DND-41 (cell line): Measurements from ENCODE around the gene CLMP.

Experiments
- ATAC-seq: fragments of 200-7000 bp; cut with Tn5 transposase; 3 replicates; pipeline ENCODE4 v1.9.1; 2021; ENCODE audit warnings: low read depth; ENCODE audit not compliant: insufficient read depth
- DNase-seq: peaks from one replicate; pipeline ENCODE4 v3.0.0-alpha.2; 2020
- H2AFZ ChIP-seq: 2 replicates; pipeline ENCODE4 v1.6.0; 2012; ENCODE audit warnings: low read depth, low read length
- H3K27ac ChIP-seq: 2 replicates; pipeline ENCODE4 v1.5.1; 2012; ENCODE audit warnings: low read length, inconsistent platforms
- H3K27me3 ChIP-seq: fragments of 200-600 bp; sonication (generic); 2 replicates; pipeline ENCODE4 v1.6.0; 2012; ENCODE audit warnings: low read length, mild to moderate bottlenecking, inconsistent platforms; ENCODE audit not compliant: insufficient read depth, poor library complexity
- H3K36me3 ChIP-seq: 2 replicates; pipeline ENCODE4 v1.5.1; 2012; ENCODE audit warnings: low read length, inconsistent platforms; ENCODE audit not compliant: insufficient read depth
- H3K4me1 ChIP-seq: 2 replicates; pipeline ENCODE4 v1.5.1; 2012; ENCODE audit warnings: mild to moderate bottlenecking, low read length; ENCODE audit not compliant: insufficient read depth
- H3K4me2 ChIP-seq: 2 replicates; pipeline ENCODE4 v1.6.0; 2012; ENCODE audit warnings: mild to moderate bottlenecking, moderate library complexity, low read length, inconsistent platforms; ENCODE audit not compliant: insufficient read depth
- H3K4me3 ChIP-seq, 2 experiments: fragments of 200-600 bp in 1 of 2; shearing (Covaris generic) in 1 of 2; 2 replicates each; pipeline ENCODE4 v1.5.1; 2012 to 2016; ENCODE audit warnings: inconsistent platforms in 2 of 2, low read length in 2 of 2, mild to moderate bottlenecking in 2 of 2, low read depth in 1 of 2, moderate library complexity in 1 of 2
- H3K79me2 ChIP-seq: 2 replicates; pipeline ENCODE4 v1.6.0; 2012; ENCODE audit warnings: low read length, inconsistent platforms; ENCODE audit not compliant: insufficient read depth
- H3K9ac ChIP-seq: 2 replicates; pipeline ENCODE4 v1.6.0; 2012; ENCODE audit warnings: low read depth, mild to moderate bottlenecking, inconsistent platforms, low read length, moderate library complexity
- H3K9me3 ChIP-seq: 2 replicates; pipeline ENCODE4 v1.5.1; 2012; ENCODE audit warnings: low read length, moderate library complexity, mild to moderate bottlenecking, inconsistent platforms; ENCODE audit not compliant: insufficient read depth, severe bottlenecking
- H4K20me1 ChIP-seq: 2 replicates; pipeline ENCODE4 v1.6.0; 2012; ENCODE audit warnings: low read length; ENCODE audit not compliant: insufficient read depth
- EZH2 ChIP-seq: IDR thresholded peaks from 3 replicates; pipeline ENCODE4 v1.6.1; 2012; ENCODE audit warnings: borderline replicate concordance, low read depth, mild to moderate bottlenecking, moderate library complexity, low read length, inconsistent platforms; ENCODE audit not compliant: severe bottlenecking
- TF ChIP-seq, protein P1 (sequence below): IDR thresholded peaks from 2 replicates; pipeline ENCODE4 v1.5.1; 2012; ENCODE audit warnings: borderline replicate concordance, low read length, moderate library complexity, mild to moderate bottlenecking; ENCODE audit not compliant: poor library complexity, severe bottlenecking; ENCODE audit errors: extremely low read depth

Gene CLMP

DNA sequence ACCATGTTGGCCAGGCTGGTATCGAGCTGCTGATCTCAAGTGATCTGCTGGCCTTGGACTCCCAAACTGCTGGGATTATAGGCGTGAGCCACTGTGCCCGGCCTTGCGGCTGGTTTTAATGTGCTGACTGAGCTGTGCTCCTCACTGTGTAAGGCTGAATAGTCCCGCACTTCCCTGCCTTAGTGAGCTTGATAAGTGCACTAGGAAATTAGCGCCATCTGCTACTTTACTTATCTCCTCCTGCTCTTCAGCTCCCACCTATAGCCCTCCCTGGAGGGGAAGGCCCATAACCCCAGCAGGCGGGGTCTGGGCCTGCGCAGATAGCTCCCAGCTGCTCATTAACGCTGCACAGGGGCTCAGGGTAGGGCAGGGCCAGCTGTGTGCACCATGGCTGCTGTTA, 49.4 kb downstream of the CLMP start:
- H3K36me3 ChIP-seq, result no peaks in the 10 kb centered on the region
- ATAC-seq (no peak), DNase-seq (no peak)
- peaks cover 3% of the 10 kb centered on the region for H3K27me3 ChIP-seq
- no peaks in the 10 kb centered on the region for H3K9me3 ChIP-seq
- H3K27ac ChIP-seq, result no peak overlapping the region
- H3K79me2 ChIP-seq, result no peaks in the 10 kb centered on the region
- no peak overlapping the region for H3K9ac ChIP-seq
- H4K20me1 ChIP-seq, result no peaks in the 10 kb centered on the region
- no peak for TF ChIP-seq EZH2
- TF ChIP-seq, protein P1, sequence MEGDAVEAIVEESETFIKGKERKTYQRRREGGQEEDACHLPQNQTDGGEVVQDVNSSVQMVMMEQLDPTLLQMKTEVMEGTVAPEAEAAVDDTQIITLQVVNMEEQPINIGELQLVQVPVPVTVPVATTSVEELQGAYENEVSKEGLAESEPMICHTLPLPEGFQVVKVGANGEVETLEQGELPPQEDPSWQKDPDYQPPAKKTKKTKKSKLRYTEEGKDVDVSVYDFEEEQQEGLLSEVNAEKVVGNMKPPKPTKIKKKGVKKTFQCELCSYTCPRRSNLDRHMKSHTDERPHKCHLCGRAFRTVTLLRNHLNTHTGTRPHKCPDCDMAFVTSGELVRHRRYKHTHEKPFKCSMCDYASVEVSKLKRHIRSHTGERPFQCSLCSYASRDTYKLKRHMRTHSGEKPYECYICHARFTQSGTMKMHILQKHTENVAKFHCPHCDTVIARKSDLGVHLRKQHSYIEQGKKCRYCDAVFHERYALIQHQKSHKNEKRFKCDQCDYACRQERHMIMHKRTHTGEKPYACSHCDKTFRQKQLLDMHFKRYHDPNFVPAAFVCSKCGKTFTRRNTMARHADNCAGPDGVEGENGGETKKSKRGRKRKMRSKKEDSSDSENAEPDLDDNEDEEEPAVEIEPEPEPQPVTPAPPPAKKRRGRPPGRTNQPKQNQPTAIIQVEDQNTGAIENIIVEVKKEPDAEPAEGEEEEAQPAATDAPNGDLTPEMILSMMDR, result no peak
- no peak overlapping the region for H2AFZ ChIP-seq
- no peak overlapping the region for H3K4me2 ChIP-seq
- H3K4me1 ChIP-seq, result no peaks in the 10 kb centered on the region
- no peak overlapping the region for H3K4me3 ChIP-seq

DNA sequence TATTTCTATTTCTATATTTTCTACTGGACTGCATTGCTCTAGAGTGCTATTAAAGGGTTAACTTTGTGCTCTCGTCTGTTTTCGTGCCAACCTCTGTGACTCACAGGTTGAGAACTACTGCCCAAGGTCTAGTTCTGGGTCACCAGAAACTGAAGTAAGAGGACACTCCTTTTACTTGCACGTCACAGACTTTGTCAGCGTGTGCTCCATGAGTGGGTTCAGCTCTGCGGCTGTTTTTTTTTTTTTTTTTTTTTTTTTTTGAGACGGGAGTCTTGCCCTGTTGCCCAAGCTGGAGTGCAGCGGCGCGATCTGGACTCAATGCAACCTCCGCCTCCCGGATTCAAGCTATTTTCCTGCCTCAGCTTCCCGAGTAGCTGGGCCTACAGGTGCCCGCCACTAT, 49.8 kb downstream of the CLMP start:
- Histone ChIP-seq H4K20me1 (no peaks in the 10 kb centered on the region), H3K27ac (no peak overlapping the region), H3K4me2 (no peak overlapping the region), H3K9ac (no peak overlapping the region), H3K9me3 (no peaks in the 10 kb centered on the region), H3K79me2 (no peaks in the 10 kb centered on the region), H2AFZ (no peak overlapping the region), H3K4me3 (no peak overlapping the region), H3K36me3 (no peaks in the 10 kb centered on the region), H3K4me1 (no peaks in the 10 kb centered on the region), H3K27me3 (peaks cover 3% of the 10 kb centered on the region)
- no peak for ATAC-seq
- no peak for TF ChIP-seq EZH2
- TF ChIP-seq, protein P1, result no peak
- DNase-seq, result no peak

- Histone ChIP-seq H3K36me3 (no peaks in the 10 kb centered on the region), H3K27me3 (peaks cover 3% of the 10 kb centered on the region), H3K9ac (no peak overlapping the region), H4K20me1 (no peaks in the 10 kb centered on the region), H3K4me1 (no peaks in the 10 kb centered on the region), H3K9me3 (no peaks in the 10 kb centered on the region), H2AFZ (no peak overlapping the region), H3K4me3 (no peak overlapping the region), H3K79me2 (no peaks in the 10 kb centered on the region), H3K4me2 (no peak overlapping the region), H3K27ac (no peak overlapping the region)
- ATAC-seq, result no peak
- DNase-seq, result no peak
- TF ChIP-seq, protein P1, result no peak
- no peak for TF ChIP-seq EZH2
Measured at GRCh38 chr11:123144707-123145106, 50.3 kb downstream of the CLMP start.

- Histone ChIP-seq H3K27me3 (no peaks in the 10 kb centered on the region), H2AFZ (no peak overlapping the region)
- no peak for TF ChIP-seq EZH2
- TF ChIP-seq, protein P1, result no peak
Measured at GRCh38 chr11:123143921-123144320, 51.1 kb downstream of the CLMP start.

More at GRCh38 chr11:123143921-123144320, 51.1 kb downstream of the CLMP start:
- H3K9me3 ChIP-seq, result no peaks in the 10 kb centered on the region
- DNase-seq (no peak), ATAC-seq (no peak)
- no peaks in the 10 kb centered on the region for H3K4me1 ChIP-seq
- no peak overlapping the region for H3K27ac ChIP-seq
- no peak overlapping the region for H3K9ac ChIP-seq
- no peak overlapping the region for H3K4me2 ChIP-seq
- no peaks in the 10 kb centered on the region for H3K79me2 ChIP-seq
- no peak overlapping the region for H3K4me3 ChIP-seq
- no peaks in the 10 kb centered on the region for H3K36me3 ChIP-seq
- no peaks in the 10 kb centered on the region for H4K20me1 ChIP-seq
